SK-N-SH (cell line): ENCODE measurements around the gene AHCYL1. TPM values are rescaled to one million over a fixed set of nuclear protein-coding genes. Genes with fewer than 3 reads are reported as not detected.

Experiments
- CTCF ChIA-PET: fragments of 300-600, 350-600 bp; formaldehyde crosslinking; extraction: SDS; loops from one replicate; lab custom pipeline; 2021; lab: Yijun Ruan, JAX
- POLR2A ChIA-PET: fragments of 350-600 bp; sonication (Branson Sonifier 250); formaldehyde crosslinking; extraction: SDS; loops from one replicate; lab custom pipeline; 2020; ENCODE audit warnings: antibody characterized with exemption, inconsistent platforms; lab: Yijun Ruan, JAX
- DNase-seq: peaks from one replicate; pipeline ENCODE4 v3.0.0; 2012
- H2AFZ ChIP-seq: fragments of 200-600 bp; sonication (generic); 2 replicates; pipeline ENCODE4 v1.8.1; 2016; ENCODE audit warnings: antibody characterized with exemption, mild to moderate bottlenecking, low read depth
- H3F3A ChIP-seq: fragments of 200-600 bp; sonication (generic); replicated peaks from 2 replicates; pipeline ENCODE3; 2016; ENCODE audit warnings: antibody characterized with exemption, mild to moderate bottlenecking; ENCODE audit not compliant: insufficient read depth
- H3K27ac ChIP-seq, 2 experiments: fragments of 200-500 bp in 1 of 2; fragments of 200-600 bp in 1 of 2; sonication (Bioruptor generic) in 1 of 2; sonication (generic), shearing (Covaris generic) in 1 of 2; 2 replicates each; pipeline versions ENCODE4 v1.5.1 to v1.6.1; 2014 to 2016; ENCODE audit warnings: low read depth in 2 of 2, inconsistent platforms in 1 of 2, low read length in 1 of 2, mild to moderate bottlenecking in 1 of 2, mixed read lengths in 1 of 2
- H3K27me3 ChIP-seq: fragments of 200-600 bp; sonication (generic), shearing (Covaris generic); 2 replicates; pipeline ENCODE4 v1.6.1; 2016; ENCODE audit warnings: mixed run types; ENCODE audit not compliant: insufficient read depth
- H3K36me3 ChIP-seq, 2 experiments: fragments of 200-500 bp in 1 of 2; fragments of 200-600 bp in 1 of 2; sonication (Bioruptor generic) in 1 of 2; sonication (generic) in 1 of 2; replicated peaks in 1 of 2; 2 replicates each; pipeline versions ENCODE3 to v1.5.1; 2014 to 2016; ENCODE audit warnings: low read length in 1 of 2, mild to moderate bottlenecking in 1 of 2; ENCODE audit not compliant: insufficient read depth in 2 of 2, control insufficient read depth in 1 of 2
- H3K4me1 ChIP-seq, 2 experiments: fragments of 200-500 bp in 1 of 2; fragments of 200-600 bp in 1 of 2; sonication (Bioruptor generic) in 1 of 2; sonication (generic), shearing (Covaris generic) in 1 of 2; 2 replicates each; pipeline versions ENCODE4 v1.5.1 to v1.6.1; 2014 to 2016; ENCODE audit warnings: low read depth in 1 of 2, low read length in 1 of 2, mixed run types in 1 of 2; ENCODE audit not compliant: insufficient read depth in 2 of 2, control insufficient read depth in 1 of 2
- H3K4me2 ChIP-seq: fragments of 200-600 bp; sonication (generic), shearing (Covaris generic); 2 replicates; pipeline ENCODE4 v1.6.1; 2017; ENCODE audit warnings: mixed run types
- H3K4me3 ChIP-seq, 2 experiments: fragments of 200-500 bp in 1 of 2; fragments of 200-600 bp in 1 of 2; sonication (Bioruptor generic) in 1 of 2; sonication (generic), shearing (Covaris generic) in 1 of 2; 2 replicates each; pipeline versions ENCODE4 v1.5.1 to v1.8.1; 2014 to 2016; ENCODE audit warnings: low read depth in 2 of 2, inconsistent platforms in 1 of 2, low read length in 1 of 2, mild to moderate bottlenecking in 1 of 2, mixed read lengths in 1 of 2, moderate library complexity in 1 of 2
- H3K79me2 ChIP-seq: fragments of 200-600 bp; sonication (generic); 2 replicates; pipeline ENCODE4 v1.8.1; 2017; ENCODE audit warnings: mild to moderate bottlenecking; ENCODE audit not compliant: insufficient read depth
- H3K9ac ChIP-seq: fragments of 200-600 bp; sonication (generic); 2 replicates; pipeline ENCODE4 v1.6.1; 2017; ENCODE audit warnings: mixed run types
- H3K9me2 ChIP-seq: fragments of 200-600 bp; sonication (generic); 2 replicates; pipeline ENCODE4 v1.6.1; 2017; ENCODE audit warnings: mixed run types
- H3K9me3 ChIP-seq: fragments of 200-600 bp; sonication (generic); 2 replicates; pipeline ENCODE4 v1.6.1; 2017; ENCODE audit warnings: mixed run types, mild to moderate bottlenecking, moderate library complexity
- H4K20me1 ChIP-seq: fragments of 200-600 bp; sonication (generic); 2 replicates; pipeline ENCODE4 v1.6.1; 2017; ENCODE audit warnings: mild to moderate bottlenecking, mixed run types; ENCODE audit not compliant: insufficient read depth
- FOSL2 ChIP-seq: IDR thresholded peaks from 2 replicates; pipeline ENCODE4 v1.4.0; 2012; ENCODE audit warnings: low read depth, mild to moderate bottlenecking, moderate library complexity, borderline replicate concordance
- GABPA ChIP-seq: IDR thresholded peaks from 2 replicates; pipeline ENCODE4 v1.4.0; 2012; ENCODE audit warnings: low read depth, mild to moderate bottlenecking
- JUND ChIP-seq: IDR thresholded peaks from 2 replicates; pipeline ENCODE4 v1.4.0; 2012
- MEF2A ChIP-seq: IDR thresholded peaks from 2 replicates; pipeline ENCODE4 v1.4.0; 2012; ENCODE audit warnings: low read depth, borderline replicate concordance
- MXI1 ChIP-seq: IDR thresholded peaks from 2 replicates; pipeline ENCODE4 v1.6.1; 2012; ENCODE audit warnings: mild to moderate bottlenecking, low read depth, low read length, improper control_type of control experiment
- RCOR1 ChIP-seq: fragments of 150-350 bp; IDR thresholded peaks from 2 replicates; pipeline ENCODE4 v1.6.1; 2017; ENCODE audit warnings: antibody characterized with exemption, low read length
- RFX5 ChIP-seq: IDR thresholded peaks from 2 replicates; pipeline ENCODE4 v1.6.1; 2012; ENCODE audit warnings: mild to moderate bottlenecking, improper control_type of control experiment, low read length
- SIN3A ChIP-seq: IDR thresholded peaks from 2 replicates; pipeline ENCODE4 v1.6.1; 2012; ENCODE audit warnings: low read depth, mild to moderate bottlenecking, low read length, moderate library complexity, borderline replicate concordance
- TCF12 ChIP-seq: IDR thresholded peaks from 2 replicates; pipeline ENCODE4 v1.4.0; 2012
- WGBS: methylation state at CpG from one replicate; pipeline ENCODE4 v1.1.6; 2017; ENCODE audit warnings: low lambda C conversion rate; 5-methylcytosine and 5-hydroxymethylcytosine counted together
- polyA plus RNA-seq, 3 experiments: library from polyadenylated mRNA; depleted of rRNA; stranded (reverse); fragments of >200 nt; gene quantifications; 2 replicates each; pipeline ENCODE4 v1.2.3, GENCODE V29; 2012
- TF ChIP-seq, protein P1 (sequence below): IDR thresholded peaks from 2 replicates; pipeline ENCODE4; 2012
- TF ChIP-seq, protein P2 (sequence below): IDR thresholded peaks from 2 replicates; pipeline ENCODE4 v1.4.0; 2012; ENCODE audit warnings: low read depth
- TF ChIP-seq, protein P3 (sequence below): fragments of 150-350 bp; IDR thresholded peaks from 2 replicates; pipeline ENCODE4 v1.6.1; 2017; ENCODE audit warnings: antibody characterized with exemption, low read length, low read depth, borderline replicate concordance

The AHCYL1 gene
- polyA plus RNA-seq, 1 of the 3 experiments (the other 2 are of a cell fraction), result 39.7 TPM

DNA sequence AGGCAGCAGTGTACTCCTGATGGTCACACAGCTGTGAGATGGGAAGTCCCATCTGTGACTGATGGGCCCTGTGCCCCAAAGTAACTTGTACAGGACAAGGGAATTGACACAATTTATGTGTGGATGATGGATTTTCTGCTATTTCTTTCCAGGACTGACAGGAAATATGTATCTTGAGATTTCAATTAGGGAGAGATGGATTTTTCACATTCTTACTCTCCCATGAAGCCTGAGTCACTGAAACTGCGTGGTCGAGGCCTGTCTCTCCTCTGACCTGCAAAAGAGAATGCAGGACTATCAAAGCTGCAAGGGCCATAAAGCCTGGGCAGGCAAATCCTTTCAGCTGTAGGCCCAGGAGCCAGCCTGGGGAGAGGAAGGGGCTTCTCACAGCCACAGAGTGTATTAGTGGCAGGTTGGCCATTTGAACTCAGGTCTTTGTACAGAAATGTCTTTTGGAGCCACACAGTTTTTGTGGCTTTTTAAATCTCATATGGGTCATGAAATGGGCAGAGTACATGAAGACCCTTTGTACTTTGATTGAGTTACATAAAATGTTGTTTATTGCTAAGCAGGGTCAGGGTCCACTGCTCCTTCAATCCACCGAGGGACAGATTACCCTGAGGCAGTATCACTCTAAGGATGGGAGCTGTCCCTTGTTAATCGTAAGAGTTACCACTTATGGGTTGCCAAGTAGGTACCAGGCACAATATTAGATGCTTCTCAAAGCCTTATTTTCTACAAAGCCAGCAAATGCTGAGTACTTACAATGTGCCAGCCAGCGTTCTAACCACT, 71.1 kb downstream of the AHCYL1 start (continued):
- TF ChIP-seq, protein P1, sequence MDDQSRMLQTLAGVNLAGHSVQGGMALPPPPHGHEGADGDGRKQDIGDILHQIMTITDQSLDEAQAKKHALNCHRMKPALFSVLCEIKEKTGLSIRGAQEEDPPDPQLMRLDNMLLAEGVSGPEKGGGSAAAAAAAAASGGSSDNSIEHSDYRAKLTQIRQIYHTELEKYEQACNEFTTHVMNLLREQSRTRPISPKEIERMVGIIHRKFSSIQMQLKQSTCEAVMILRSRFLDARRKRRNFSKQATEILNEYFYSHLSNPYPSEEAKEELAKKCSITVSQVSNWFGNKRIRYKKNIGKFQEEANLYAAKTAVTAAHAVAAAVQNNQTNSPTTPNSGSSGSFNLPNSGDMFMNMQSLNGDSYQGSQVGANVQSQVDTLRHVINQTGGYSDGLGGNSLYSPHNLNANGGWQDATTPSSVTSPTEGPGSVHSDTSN, result peak; percentile 93
- no peak for TF ChIP-seq GABPA
- TF ChIP-seq RFX5, result no peak
- TF ChIP-seq SIN3A, result peak; percentile 33; the same call in 1 of the 2 replicates
- peak; percentile 51 for TF ChIP-seq JUND
- TF ChIP-seq, protein P2, sequence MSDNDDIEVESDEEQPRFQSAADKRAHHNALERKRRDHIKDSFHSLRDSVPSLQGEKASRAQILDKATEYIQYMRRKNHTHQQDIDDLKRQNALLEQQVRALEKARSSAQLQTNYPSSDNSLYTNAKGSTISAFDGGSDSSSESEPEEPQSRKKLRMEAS, result 0 out of 2 replicates have a peak, but pooled peaks have one; percentile 20

DNA sequence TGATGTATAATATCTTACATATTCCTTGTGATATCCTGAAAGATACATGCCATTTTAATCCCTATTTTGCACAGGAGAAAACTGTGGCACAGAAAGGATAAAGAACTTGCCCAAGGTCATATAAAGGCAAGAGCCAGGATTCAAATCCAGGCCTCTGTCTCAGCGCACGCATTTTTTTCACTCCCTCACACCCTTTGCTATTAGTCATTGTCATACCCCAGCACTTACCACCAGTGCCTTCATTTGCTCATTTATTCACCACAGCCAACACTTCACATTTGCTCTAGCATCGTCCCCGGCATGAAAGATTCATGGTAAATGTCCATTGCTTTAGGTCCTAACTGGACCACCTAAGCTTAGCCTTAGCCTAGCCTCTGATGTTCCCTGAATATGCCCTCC, 71.7 kb downstream of the AHCYL1 start:
- POLR2A ChIA-PET, result interaction anchor here (1.1 kb wide), 1 partner anchor 35 kb away, joined by 4 read pairs; no protein-coding TSS in a partner anchor
- Histone ChIP-seq H3K4me2 (peak overlapping the region; percentile 52; the same call in 1 of the 2 replicates), H3K79me2 (no peaks in the 10 kb centered on the region; the same call in 1 of the 2 replicates), H3F3A (peaks cover 42% of the 10 kb centered on the region), H3K9me3 (no peaks in the 10 kb centered on the region), H3K36me3 (peaks cover 37 to 62% of the 10 kb centered on the region in 2 experiments), H3K27ac (peak overlapping the region; percentile 71 to 93), H4K20me1 (peaks cover 10% of the 10 kb centered on the region), H3K9ac (peak overlapping the region; percentile 34; the same call in 1 of the 2 replicates), H3K9me2 (no peaks in the 10 kb centered on the region), H2AFZ (no peak overlapping the region), H3K27me3 (no peaks in the 10 kb centered on the region), H3K4me3 (no peak overlapping the region), H3K4me1 (peaks cover 54 to 78% of the 10 kb centered on the region in 2 experiments)
- TF ChIP-seq MXI1, result no peak
- CTCF ChIA-PET, result interaction anchor here (1.0 to 42.0 kb wide), 7 partner anchors 11 to 256 kb away, joined by 4 to 1768 read pairs (median 12); partner anchors contain the start of genes STRIP1 and UBL4B
- DNase-seq, result no peak
- 70% methylated on average over 4 of the region's 4 CpGs for WGBS

DNA sequence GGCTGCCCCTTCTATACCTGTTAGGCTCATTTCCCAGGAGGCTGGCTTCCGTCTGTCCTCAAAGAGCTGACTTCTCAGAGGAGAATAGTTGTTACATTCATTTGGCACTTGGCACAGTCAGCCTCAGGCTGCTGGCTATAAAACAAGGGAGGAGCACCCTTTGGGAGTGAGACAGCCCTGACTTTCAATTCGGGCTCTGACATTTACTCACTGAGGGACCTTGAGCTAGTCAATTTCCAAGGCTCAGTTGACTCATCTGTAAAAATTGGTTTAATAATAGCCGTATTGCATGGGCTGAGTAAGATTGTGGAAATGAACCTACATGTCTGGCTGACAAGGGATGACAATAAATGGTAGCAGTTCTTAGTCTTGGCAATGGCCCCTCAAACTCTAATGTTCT, 72.2 kb downstream of the AHCYL1 start:
- Histone ChIP-seq H3K4me2 (peak overlapping the region; percentile 52), H3K27ac (peak overlapping the region; percentile 71 to 93), H3K4me3 (no peak overlapping the region), H3K4me1 (peaks cover 54 to 83% of the 10 kb centered on the region in 2 experiments), H4K20me1 (peaks cover 10% of the 10 kb centered on the region), H3K9me2 (no peaks in the 10 kb centered on the region)
- POLR2A ChIA-PET, result interaction anchor here (1.1 to 1.4 kb wide), 2 partner anchors 35 to 46 kb away, joined by 3 to 4 read pairs; no protein-coding TSS in a partner anchor
- 17% methylated on average over 3 of the region's 3 CpGs for WGBS
- TF ChIP-seq, protein P3, sequence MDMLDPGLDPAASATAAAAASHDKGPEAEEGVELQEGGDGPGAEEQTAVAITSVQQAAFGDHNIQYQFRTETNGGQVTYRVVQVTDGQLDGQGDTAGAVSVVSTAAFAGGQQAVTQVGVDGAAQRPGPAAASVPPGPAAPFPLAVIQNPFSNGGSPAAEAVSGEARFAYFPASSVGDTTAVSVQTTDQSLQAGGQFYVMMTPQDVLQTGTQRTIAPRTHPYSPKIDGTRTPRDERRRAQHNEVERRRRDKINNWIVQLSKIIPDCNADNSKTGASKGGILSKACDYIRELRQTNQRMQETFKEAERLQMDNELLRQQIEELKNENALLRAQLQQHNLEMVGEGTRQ, result no peak
- TF ChIP-seq RCOR1 (0 out of 2 replicates have a peak, but pooled peaks have one; percentile 28), TCF12 (peak; percentile 32), JUND (peak; percentile 42; the same call in 1 of the 2 replicates), FOSL2 (peak; percentile 60; the same call in 1 of the 2 replicates), MEF2A (no peak)
- TF ChIP-seq, protein P1, result peak; percentile 62; the same call in 1 of the 2 replicates
- TF ChIP-seq, all 33 proteins: peak for 5
- Histone ChIP-seq H2AFZ (no peak overlapping the region), H3K36me3 (peaks cover 37 to 59% of the 10 kb centered on the region in 2 experiments), H3F3A (peaks cover 42% of the 10 kb centered on the region), H3K79me2 (no peaks in the 10 kb centered on the region; the same call in 1 of the 2 replicates), H3K9ac (0 out of 2 replicates have a peak overlapping the region, but pooled peaks have one; percentile 34), H3K9me3 (no peaks in the 10 kb centered on the region), H3K27me3 (no peaks in the 10 kb centered on the region)
- DNase-seq, result no peak
- CTCF ChIA-PET, result interaction anchor here (0.6 to 42.0 kb wide), 10 partner anchors 16 to 578 kb away, joined by 3 to 1768 read pairs (median 7); partner anchors contain the start of genes STRIP1 and UBL4B
